ENCODE data around the gene LNX1.

DNA sequence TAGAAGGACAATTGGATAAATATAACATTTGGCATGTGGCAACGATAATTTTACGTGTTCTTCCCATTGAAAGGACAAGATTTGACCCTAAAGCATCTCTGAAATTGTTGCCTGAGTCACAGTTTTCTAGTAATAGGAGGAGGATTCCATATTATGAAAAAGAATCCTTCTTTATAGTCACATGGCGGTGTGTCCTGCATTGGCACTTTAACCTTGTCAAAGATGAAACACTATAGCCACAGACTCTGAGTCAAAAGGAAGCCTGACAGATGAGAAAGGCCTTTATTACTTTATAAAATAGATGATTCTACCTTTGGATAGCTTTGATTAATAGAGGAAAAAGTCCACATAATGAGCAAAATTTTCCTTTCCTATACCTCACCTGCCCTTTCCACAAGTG lies 11.5 kb downstream of the LNX1 start:
- TF ChIP-seq POLR2A (IDR thresholded peaks at IDR 0.05): no peak
- TF ChIP-seq, protein P1, sequence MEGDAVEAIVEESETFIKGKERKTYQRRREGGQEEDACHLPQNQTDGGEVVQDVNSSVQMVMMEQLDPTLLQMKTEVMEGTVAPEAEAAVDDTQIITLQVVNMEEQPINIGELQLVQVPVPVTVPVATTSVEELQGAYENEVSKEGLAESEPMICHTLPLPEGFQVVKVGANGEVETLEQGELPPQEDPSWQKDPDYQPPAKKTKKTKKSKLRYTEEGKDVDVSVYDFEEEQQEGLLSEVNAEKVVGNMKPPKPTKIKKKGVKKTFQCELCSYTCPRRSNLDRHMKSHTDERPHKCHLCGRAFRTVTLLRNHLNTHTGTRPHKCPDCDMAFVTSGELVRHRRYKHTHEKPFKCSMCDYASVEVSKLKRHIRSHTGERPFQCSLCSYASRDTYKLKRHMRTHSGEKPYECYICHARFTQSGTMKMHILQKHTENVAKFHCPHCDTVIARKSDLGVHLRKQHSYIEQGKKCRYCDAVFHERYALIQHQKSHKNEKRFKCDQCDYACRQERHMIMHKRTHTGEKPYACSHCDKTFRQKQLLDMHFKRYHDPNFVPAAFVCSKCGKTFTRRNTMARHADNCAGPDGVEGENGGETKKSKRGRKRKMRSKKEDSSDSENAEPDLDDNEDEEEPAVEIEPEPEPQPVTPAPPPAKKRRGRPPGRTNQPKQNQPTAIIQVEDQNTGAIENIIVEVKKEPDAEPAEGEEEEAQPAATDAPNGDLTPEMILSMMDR (IDR thresholded peaks at IDR 0.05): no peak
